HG02642 (cell line): ENCODE results near the gene CCDC88B.

ENCODE experiments used
- ATAC-seq: cut with Tn5 transposase; IDR thresholded peaks from one replicate; pipeline ENCODE4 v1.9.1; 2021; ENCODE audit warnings: mild to moderate bottlenecking; ENCODE audit not compliant: unreplicated experiment, poor library complexity

CCDC88B gene

GRCh38 chr11:64379817-64380709, 40.1 kb downstream of the CCDC88B start:
- ATAC-seq: no peak

GRCh38 chr11:64381350-64381749, 41.3 kb downstream of the CCDC88B start:
- ATAC-seq: no peak

GRCh38 chr11:64382047-64382446, 42.0 kb downstream of the CCDC88B start:
- no peak for ATAC-seq

GRCh38 chr11:64382586-64382985, 42.6 kb downstream of the CCDC88B start:
- ATAC-seq: no peak

- no peak for ATAC-seq
Measured at GRCh38 chr11:64383580-64383979, 43.6 kb downstream of the CCDC88B start.

- no peak for ATAC-seq
Measured at GRCh38 chr11:64384028-64384737, 44.2 kb downstream of the CCDC88B start.

- ATAC-seq: no peak
Measured at GRCh38 chr11:64384981-64385944, 45.3 kb downstream of the CCDC88B start.

GRCh38 chr11:64385945-64386704, 46.1 kb downstream of the CCDC88B start:
- no peak for ATAC-seq

- no peak for ATAC-seq
Measured at GRCh38 chr11:64387916-64388315, 47.9 kb downstream of the CCDC88B start.

GRCh38 chr11:64388894-64389293, 48.9 kb downstream of the CCDC88B start:
- ATAC-seq: no peak

- ATAC-seq: no peak
Measured at GRCh38 chr11:64389851-64390250, 49.8 kb downstream of the CCDC88B start.

- no peak for ATAC-seq
Measured at GRCh38 chr11:64390558-64390957, 50.6 kb downstream of the CCDC88B start.

GRCh38 chr11:64391839-64392238, 51.8 kb downstream of the CCDC88B start:
- no peak for ATAC-seq

GRCh38 chr11:64395545-64396078, 55.6 kb downstream of the CCDC88B start:
- no peak for ATAC-seq

GRCh38 chr11:64396079-64396591, 56.1 kb downstream of the CCDC88B start:
- no peak for ATAC-seq

- ATAC-seq: no peak
Measured at GRCh38 chr11:64400102-64400501, 60.1 kb downstream of the CCDC88B start.

GRCh38 chr11:64400667-64401066, 60.7 kb downstream of the CCDC88B start:
- ATAC-seq: no peak

GRCh38 chr11:64401775-64402174, 61.8 kb downstream of the CCDC88B start:
- ATAC-seq: no peak

GRCh38 chr11:64403106-64403505, 63.1 kb downstream of the CCDC88B start:
- ATAC-seq: no peak
